ENCODE measurements around the gene NES.

GRCh38 chr1:156675210-156676113 lies 1.7 kb downstream of the NES start:
- no peak for TF ChIP-seq POLR2A (IDR thresholded peaks at IDR 0.05; ENCODE audit: extremely low read depth, insufficient read length)
- no peak for TF ChIP-seq CTCF (IDR thresholded peaks at IDR 0.05; ENCODE audit: low read depth, low read length)
- TF ChIP-seq MYC (IDR thresholded peaks at IDR 0.05; ENCODE audit: low read depth, low read length) = no peak
- no peak for TF ChIP-seq MAX (IDR thresholded peaks at IDR 0.05; ENCODE audit: low read depth, low read length)
